Fibroblast of mammary gland (primary cell): ENCODE results near the gene ARHGAP10.

Experiments
- DNase-seq: peaks from one replicate; pipeline ENCODE4 v3.0.0-alpha.2; 2010; ENCODE audit warnings: low read depth
- H3K4me3 ChIP-seq: 2 replicates; pipeline ENCODE4 v1.5.1; 2011; ENCODE audit warnings: low read depth, mild to moderate bottlenecking, low read length, moderate library complexity; ENCODE audit not compliant: control insufficient read depth
- TF ChIP-seq, protein P1 (sequence below): conservative IDR thresholded peaks from 2 replicates; pipeline ENCODE4 v1.5.1; 2011; ENCODE audit warnings: low read depth, low read length, inconsistent platforms; ENCODE audit not compliant: control insufficient read depth, insufficient read depth

ARHGAP10 gene

DNA sequence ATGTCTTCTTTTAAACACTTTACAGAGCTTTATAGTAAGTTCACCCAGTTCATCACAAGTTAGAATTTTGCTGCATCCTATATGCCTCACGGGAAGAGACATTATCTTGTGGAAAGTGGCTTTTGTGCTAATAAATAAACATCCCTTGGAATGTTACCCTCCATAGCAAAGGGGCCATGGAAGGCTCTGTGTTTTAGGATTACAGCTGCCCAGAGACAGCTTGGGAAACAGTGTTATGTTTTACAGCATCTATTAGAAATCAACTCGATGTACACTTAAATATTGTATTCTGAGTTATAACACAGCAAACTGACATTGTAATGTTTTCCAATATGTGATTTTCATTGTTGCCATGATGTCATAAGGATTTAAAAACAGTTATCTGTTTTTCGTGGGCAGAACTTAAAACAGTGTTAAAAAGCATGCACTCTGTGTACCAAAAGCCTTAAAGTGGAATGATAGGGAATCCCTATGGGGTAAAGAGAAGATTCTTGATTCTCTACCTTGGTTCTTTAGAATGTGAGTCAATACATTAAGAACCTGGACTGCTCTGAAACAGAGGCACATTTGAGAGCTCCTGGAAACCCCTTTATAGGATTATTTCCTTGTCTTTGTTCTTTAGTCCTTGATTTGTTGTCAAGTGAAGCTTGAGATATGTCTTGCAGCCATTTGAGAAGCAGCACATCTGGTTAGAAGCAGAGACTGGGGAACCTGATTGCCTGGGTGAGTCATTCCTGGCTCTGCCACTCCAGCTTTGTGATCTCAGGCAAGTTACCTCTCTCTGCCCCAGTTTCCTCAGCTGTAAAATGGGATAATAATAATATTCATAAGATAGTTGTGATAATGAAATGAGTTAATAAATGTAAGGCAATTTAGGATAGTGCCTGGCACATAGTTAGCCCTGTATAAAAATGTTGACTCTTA lies 41.6 kb downstream of the ARHGAP10 start:
- peak; percentile 74 for DNase-seq
- TF ChIP-seq, protein P1, sequence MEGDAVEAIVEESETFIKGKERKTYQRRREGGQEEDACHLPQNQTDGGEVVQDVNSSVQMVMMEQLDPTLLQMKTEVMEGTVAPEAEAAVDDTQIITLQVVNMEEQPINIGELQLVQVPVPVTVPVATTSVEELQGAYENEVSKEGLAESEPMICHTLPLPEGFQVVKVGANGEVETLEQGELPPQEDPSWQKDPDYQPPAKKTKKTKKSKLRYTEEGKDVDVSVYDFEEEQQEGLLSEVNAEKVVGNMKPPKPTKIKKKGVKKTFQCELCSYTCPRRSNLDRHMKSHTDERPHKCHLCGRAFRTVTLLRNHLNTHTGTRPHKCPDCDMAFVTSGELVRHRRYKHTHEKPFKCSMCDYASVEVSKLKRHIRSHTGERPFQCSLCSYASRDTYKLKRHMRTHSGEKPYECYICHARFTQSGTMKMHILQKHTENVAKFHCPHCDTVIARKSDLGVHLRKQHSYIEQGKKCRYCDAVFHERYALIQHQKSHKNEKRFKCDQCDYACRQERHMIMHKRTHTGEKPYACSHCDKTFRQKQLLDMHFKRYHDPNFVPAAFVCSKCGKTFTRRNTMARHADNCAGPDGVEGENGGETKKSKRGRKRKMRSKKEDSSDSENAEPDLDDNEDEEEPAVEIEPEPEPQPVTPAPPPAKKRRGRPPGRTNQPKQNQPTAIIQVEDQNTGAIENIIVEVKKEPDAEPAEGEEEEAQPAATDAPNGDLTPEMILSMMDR, result no peak

DNA sequence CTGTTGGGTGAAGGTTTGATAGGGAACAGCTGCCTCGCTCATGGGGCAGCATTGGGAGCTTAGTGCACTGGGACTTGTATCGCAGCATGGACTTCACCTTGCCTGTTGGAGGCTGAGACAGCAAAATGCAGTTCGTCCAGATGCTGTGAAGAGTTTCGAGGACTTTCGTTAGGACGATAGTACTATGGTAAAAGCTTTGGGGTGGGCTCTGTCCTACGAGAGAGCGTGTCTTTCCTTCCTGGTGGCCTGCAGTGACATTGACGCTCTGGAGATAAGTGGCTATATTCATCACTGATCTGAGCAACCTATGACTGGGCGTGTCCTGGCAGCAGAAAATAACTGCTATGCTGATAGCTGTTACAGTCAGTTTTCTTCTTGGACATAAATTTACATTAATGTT lies 44.8 kb downstream of the ARHGAP10 start:
- no peak for DNase-seq
- no peak overlapping the region for H3K4me3 ChIP-seq
- TF ChIP-seq, protein P1, result no peak

More for the DNA sequence above, 41.6 kb downstream of the ARHGAP10 start:
- H3K4me3 ChIP-seq, result no peak overlapping the region

DNA sequence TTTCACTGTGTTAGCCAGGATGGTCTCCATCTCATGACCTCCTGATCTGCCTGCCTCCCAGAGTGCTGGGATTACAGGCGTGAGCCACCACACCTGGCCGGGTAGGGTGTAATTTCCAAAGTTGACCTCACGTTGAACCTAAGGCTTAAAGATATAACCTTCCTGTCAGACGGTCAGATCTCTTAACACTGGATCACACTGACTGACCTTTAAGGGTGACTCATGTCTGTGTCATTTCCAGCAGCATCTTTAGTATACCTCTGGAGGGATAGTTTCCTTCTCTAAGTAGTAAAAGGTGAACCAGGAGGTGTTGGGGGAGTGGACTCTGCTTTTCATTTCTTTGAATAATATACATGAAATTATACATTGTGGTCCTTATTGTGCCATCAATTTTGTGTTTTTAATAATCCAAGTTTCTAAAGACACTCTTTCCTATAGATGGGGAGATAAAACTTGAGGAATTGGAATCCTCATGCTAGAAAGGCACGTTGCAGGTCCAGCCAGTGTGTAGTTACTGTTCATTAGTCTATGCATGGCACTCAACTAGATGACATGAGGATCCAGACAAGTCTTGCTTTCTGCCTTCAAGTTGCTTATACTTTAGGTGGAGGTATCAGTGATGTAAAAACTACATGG lies 45.7 kb downstream of the ARHGAP10 start:
- no peak overlapping the region for H3K4me3 ChIP-seq
- TF ChIP-seq, protein P1, result no peak
- peak; percentile 52 for DNase-seq

DNA sequence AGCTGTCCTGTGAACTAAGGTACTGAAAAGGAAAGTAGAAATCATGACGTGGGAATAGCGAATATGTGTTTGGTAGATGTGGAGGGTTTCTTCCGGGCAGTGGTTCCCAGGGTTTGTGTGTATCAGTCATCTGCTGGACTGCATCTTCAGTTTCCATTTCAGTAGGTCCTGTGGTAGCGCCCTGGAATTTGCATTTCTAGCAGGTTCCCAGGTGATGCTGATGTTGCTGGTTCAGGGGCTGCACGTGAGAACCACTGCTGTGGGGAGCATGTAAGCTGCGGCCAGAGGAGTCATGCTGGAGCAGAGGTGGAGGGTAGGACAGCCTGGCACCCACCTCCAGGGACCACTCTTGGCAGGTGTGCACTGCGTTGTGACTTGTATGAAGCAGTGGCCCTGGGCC lies 47.1 kb downstream of the ARHGAP10 start:
- DNase-seq, result no peak
- no peak overlapping the region for H3K4me3 ChIP-seq
- TF ChIP-seq, protein P1, result no peak

DNA sequence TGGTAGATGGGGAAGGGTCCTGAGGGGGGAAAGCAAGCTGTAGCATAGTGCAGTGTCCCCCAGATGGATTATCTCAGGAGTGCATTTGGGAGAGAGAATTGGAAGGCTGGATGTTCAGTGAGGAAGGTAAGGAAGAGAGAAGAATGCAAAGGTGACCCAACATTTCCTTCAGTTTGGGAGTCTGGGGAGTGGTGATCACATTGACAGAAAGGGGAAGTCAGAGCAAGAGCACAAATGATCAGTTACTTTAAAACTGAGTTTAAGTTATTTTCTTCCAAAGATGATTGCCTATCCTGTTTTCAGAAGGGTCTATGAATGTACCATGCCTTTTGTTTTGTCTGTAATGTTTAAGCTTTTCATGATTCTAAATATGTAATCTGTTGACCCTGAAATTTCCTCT lies 47.6 kb downstream of the ARHGAP10 start:
- H3K4me3 ChIP-seq, result no peak overlapping the region
- DNase-seq, result no peak
- TF ChIP-seq, protein P1, result no peak

DNA sequence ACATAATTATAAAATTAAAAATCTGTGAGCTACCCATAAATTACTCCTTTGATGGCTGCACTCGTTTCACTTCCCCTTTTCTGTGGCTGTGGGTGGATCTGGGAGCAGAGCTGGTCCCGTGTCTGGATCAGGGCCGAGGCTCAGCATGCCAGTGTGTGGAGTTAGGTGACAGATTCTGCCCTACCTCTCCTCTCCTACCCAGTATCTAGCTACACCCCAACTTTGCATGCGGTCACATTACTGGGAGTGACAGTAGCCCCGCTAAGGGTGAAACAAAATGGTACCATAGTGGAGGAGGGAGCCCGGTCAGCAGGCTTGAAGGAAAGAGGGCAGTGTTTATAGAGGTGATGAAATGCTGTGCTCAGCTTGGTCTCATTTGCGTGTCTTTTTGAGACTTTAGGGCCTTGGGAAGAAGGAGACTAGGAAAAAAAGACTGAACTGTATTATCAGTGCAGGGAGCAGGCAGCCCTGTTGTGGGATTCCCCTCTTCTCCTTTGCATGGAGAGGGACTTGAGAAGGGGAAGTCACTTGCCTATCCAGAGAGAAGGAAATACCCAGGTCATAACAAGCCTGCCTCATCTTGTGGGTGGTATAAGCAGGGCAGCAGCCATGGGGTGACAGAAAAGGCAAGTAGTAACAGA lies 48.4 kb downstream of the ARHGAP10 start:
- H3K4me3 ChIP-seq, result no peak overlapping the region
- TF ChIP-seq, protein P1, result no peak
- DNase-seq, result no peak
